Liver (tissue), 9 donors: ENCODE measurements around the gene LIG1. TPM values are rescaled to one million over a fixed set of nuclear protein-coding genes. Genes with fewer than 3 reads are reported as not detected.
"Not testable (repeated sequence)": the region's sequence is repeated elsewhere in the genome, so short reads cannot be mapped to it uniquely, and the experiment has no call there.

Source experiments
- DNase-seq: peaks from one replicate; pipeline ENCODE4 v3.0.0-alpha.2; 2017; ENCODE audit warnings: low spot score
- H3K27ac ChIP-seq, 2 donors: one replicate each; pipeline ENCODE4 v1.7.0; 2013; ENCODE audit warnings: inconsistent platforms in 2 of 2, low read length in 2 of 2, control low read depth in 1 of 2, low read depth in 1 of 2, mild to moderate bottlenecking in 1 of 2
- H3K27me3 ChIP-seq, 4 donors: one replicate each; pipeline versions ENCODE4 v1.6.1 to v1.7.0; 2013; ENCODE audit warnings: low read length in 3 of 4, inconsistent platforms in 1 of 4, mild to moderate bottlenecking in 1 of 4, moderate library complexity in 1 of 4; ENCODE audit not compliant: control insufficient read depth in 4 of 4, insufficient read depth in 4 of 4
- H3K36me3 ChIP-seq, 4 donors: one replicate each; pipeline versions ENCODE4 v1.6.1 to v1.7.0; 2013; ENCODE audit warnings: low read length in 3 of 4, mild to moderate bottlenecking in 3 of 4, low read depth in 1 of 4, moderate library complexity in 1 of 4; ENCODE audit not compliant: control insufficient read depth in 4 of 4, insufficient read depth in 3 of 4
- H3K4me1 ChIP-seq, 4 donors: one replicate each; pipeline versions ENCODE4 v1.6.1 to v1.7.0; 2013; ENCODE audit warnings: low read length in 3 of 4, mild to moderate bottlenecking in 3 of 4, moderate library complexity in 1 of 4; ENCODE audit not compliant: control insufficient read depth in 4 of 4, insufficient read depth in 4 of 4
- H3K4me3 ChIP-seq, 3 donors: one replicate each; pipeline versions ENCODE4 v1.6.1 to v1.7.0; 2013; ENCODE audit warnings: low read length in 3 of 3, control low read depth in 1 of 3, low read depth in 1 of 3, mild to moderate bottlenecking in 1 of 3
- H3K9ac ChIP-seq, 2 donors: one replicate each; pipeline ENCODE4 v1.7.0; 2013; ENCODE audit warnings: low read length in 2 of 2, mild to moderate bottlenecking in 2 of 2, moderate library complexity in 2 of 2, control low read depth in 1 of 2, low read depth in 1 of 2
- H3K9me3 ChIP-seq, 4 donors: one replicate each; pipeline versions ENCODE4 v1.6.1 to v1.7.0; 2013; ENCODE audit warnings: low read length in 3 of 4; ENCODE audit not compliant: control insufficient read depth in 4 of 4
- ATF3 ChIP-seq: IDR thresholded peaks from 2 replicates; pipeline ENCODE4 v1.6.1; 2016; ENCODE audit warnings: antibody characterized with exemption
- FOXA1 ChIP-seq: IDR thresholded peaks from 2 replicates; pipeline ENCODE4 v1.6.1; 2016; ENCODE audit warnings: antibody characterized with exemption
- FOXA2 ChIP-seq: IDR thresholded peaks from 2 replicates; pipeline ENCODE4 v1.6.1; 2016; ENCODE audit warnings: antibody characterized with exemption
- GABPA ChIP-seq, 2 donors: IDR thresholded peaks in 1 of 2; conservative IDR thresholded peaks in 1 of 2; 2 replicates each; pipeline ENCODE4 v1.6.1; 2016; ENCODE audit warnings: antibody characterized with exemption in 2 of 2, mild to moderate bottlenecking in 1 of 2, moderate library complexity in 1 of 2
- HNF4G ChIP-seq: IDR thresholded peaks from 2 replicates; pipeline ENCODE4 v1.6.1; 2016; ENCODE audit warnings: antibody characterized with exemption
- JUND ChIP-seq, 2 donors: IDR thresholded peaks; 2 replicates each; pipeline ENCODE4 v1.6.1; 2016; ENCODE audit warnings: antibody characterized with exemption in 2 of 2
- MAX ChIP-seq: IDR thresholded peaks from 2 replicates; pipeline ENCODE4 v1.6.1; 2016; ENCODE audit warnings: antibody characterized with exemption
- NR2F2 ChIP-seq: IDR thresholded peaks from 2 replicates; pipeline ENCODE4 v1.6.1; 2016; ENCODE audit warnings: antibody characterized with exemption
- RAD21 ChIP-seq, 2 donors: IDR thresholded peaks; 2 replicates each; pipeline ENCODE4 v1.6.1; 2016; ENCODE audit warnings: antibody characterized with exemption in 2 of 2, mild to moderate bottlenecking in 2 of 2
- REST ChIP-seq: IDR thresholded peaks from 2 replicates; pipeline ENCODE4 v1.6.1; 2016; ENCODE audit warnings: antibody characterized with exemption, mild to moderate bottlenecking
- RXRA ChIP-seq, 2 donors: IDR thresholded peaks; 2 replicates each; pipeline ENCODE4 v1.6.1; 2017 to 2018; ENCODE audit warnings: antibody characterized with exemption in 2 of 2, mild to moderate bottlenecking in 1 of 2
- SP1 ChIP-seq: IDR thresholded peaks from 2 replicates; pipeline ENCODE4 v1.6.1; 2018; ENCODE audit warnings: antibody characterized with exemption, mild to moderate bottlenecking
- TAF1 ChIP-seq: conservative IDR thresholded peaks from 2 replicates; pipeline ENCODE4 v1.6.1; 2016; ENCODE audit warnings: antibody characterized with exemption, mild to moderate bottlenecking
- YY1 ChIP-seq: IDR thresholded peaks from 2 replicates; pipeline ENCODE4 v1.6.1; 2016; ENCODE audit warnings: antibody characterized with exemption, mild to moderate bottlenecking
- ZBTB33 ChIP-seq: IDR thresholded peaks from 2 replicates; pipeline ENCODE4 v1.6.1; 2016; ENCODE audit warnings: antibody characterized with exemption
- WGBS: extraction: QIAGEN DNeasy Blood & Tissue Kit; methylation state at CpG from one replicate; pipeline ENCODE4 v1.1.7; 2013; 5-methylcytosine and 5-hydroxymethylcytosine counted together
- polyA plus RNA-seq, 2 donors: library from polyadenylated mRNA; stranded (reverse) in 1 of 2; unstranded in 1 of 2; fragments of 200-250 nt in 1 of 2; fragments of >200 nt in 1 of 2; fragmentation: Nextera tagmentation in 1 of 2; extraction: Ambion mirVana in 1 of 2; gene quantifications; one replicate each; pipeline versions ENCODE4 v1.2.1 to v1.2.3, GENCODE V29; 2013 to 2015
- total RNA-seq, 2 donors: library from RNA; depleted of rRNA; stranded (reverse); fragments of >200 nt; gene quantifications; one replicate each; pipeline ENCODE4 v1.2.3, GENCODE V29; 2014
- donor health status: healthy.
- donor health status: healthy.
- donor health status: healthy.
- donor health status: healthy.
- donor health status: healthy.

The LIG1 gene
- total and polyA plus RNA-seq, 4 donors, result 6.3 to 61.5 (median 7.1) TPM

- no peaks in the 10 kb centered on the region for H3K27me3 ChIP-seq
- WGBS, result 74% methylated on average over 5 of the region's 5 CpGs
- H3K36me3 ChIP-seq, result peaks cover 0 to 20% (median 11%) of the 10 kb centered on the region in 4 donors
- no peaks in the 10 kb centered on the region for H3K9me3 ChIP-seq
- no peak overlapping the region for H3K27ac ChIP-seq
- no peaks in the 10 kb centered on the region for H3K4me1 ChIP-seq
- no peak for TF ChIP-seq RAD21 (IDR thresholded peaks at IDR 0.05)
- no peak for TF ChIP-seq TAF1
- no peak for TF ChIP-seq GABPA (IDR thresholded peaks at IDR 0.05 in 1 of 2, conservative IDR thresholded peaks at IDR 0.05 in 1 of 2)
- no peak for TF ChIP-seq JUND (IDR thresholded peaks at IDR 0.05)
- TF ChIP-seq RXRA (IDR thresholded peaks at IDR 0.05), result no peak
- TF ChIP-seq YY1, result no peak
- TF ChIP-seq ZBTB33, result no peak
- TF ChIP-seq NR2F2, result no peak
- no peak for TF ChIP-seq REST
- TF ChIP-seq FOXA1, result no peak
- TF ChIP-seq HNF4G, result no peak
- TF ChIP-seq FOXA2, result no peak
- TF ChIP-seq SP1, result no peak
- TF ChIP-seq ATF3, result no peak
- TF ChIP-seq MAX, result no peak
- H3K9ac ChIP-seq, result no peak overlapping the region
- no peak overlapping the region for H3K4me3 ChIP-seq
- DNase-seq, result no peak
Measured at GRCh38 chr19:48090281-48090802, 79.8 kb downstream of the LIG1 start.

GRCh38 chr19:48088991-48089390, 81.2 kb downstream of the LIG1 start:
- DNase-seq, H3K27ac ChIP-seq, H3K36me3 ChIP-seq, H3K4me1 ChIP-seq, H3K4me3 ChIP-seq, H3K27me3 ChIP-seq, H3K9ac ChIP-seq, H3K9me3 ChIP-seq: not testable (repeated sequence)
- 97% methylated on average over 6 of the region's 6 CpGs for WGBS
